RWPE1 (cell line): Measurements from ENCODE around the gene HSD11B1L.

Experiments
- CTCF ChIA-PET: fragments of 350-600 bp; sonication (Branson Sonifier 250); formaldehyde crosslinking; extraction: SDS; loops from one replicate; lab custom pipeline; 2021; lab: Yijun Ruan, JAX
- POLR2A ChIA-PET: fragments of 400-600 bp; formaldehyde crosslinking; extraction: SDS; loops from one replicate; lab custom pipeline; 2020; ENCODE audit warnings: antibody characterized with exemption; ENCODE audit not compliant: low non-redundant PET; lab: Yijun Ruan, JAX
- DNase-seq: peaks from one replicate; pipeline ENCODE4 v3.0.0; 2012; ENCODE audit warnings: low spot score
- H3K27ac ChIP-seq: fragments of 450-650 bp; 2 replicates; pipeline ENCODE4 v1.5.1; 2017
- CTCF ChIP-seq: fragments of 450-650 bp; conservative IDR thresholded peaks from 2 replicates; pipeline ENCODE4 v1.5.1; 2017; ENCODE audit warnings: low read depth, mild to moderate bottlenecking

HSD11B1L gene

GRCh38 chr19:5677580-5677979, 3.2 kb upstream of the HSD11B1L start:
- peak overlapping the region; percentile 2; the same call in 1 of the 2 replicates for H3K27ac ChIP-seq
- no peak for DNase-seq
- ChIA-PET CTCF (interaction anchor here (0.6 kb wide), 1 partner anchor 96 kb away, joined by 7 read pairs; no protein-coding TSS in a partner anchor), POLR2A (no interaction called here)
- TF ChIP-seq CTCF: no peak

GRCh38 chr19:5678071-5678718, 2.6 kb upstream of the HSD11B1L start:
- no peak for DNase-seq
- ChIA-PET POLR2A (no interaction called here), CTCF (interaction anchor here (0.6 kb wide), 1 partner anchor 96 kb away, joined by 7 read pairs; no protein-coding TSS in a partner anchor)
- TF ChIP-seq CTCF: no peak
- H3K27ac ChIP-seq: peak overlapping the region; percentile 2; the same call in 1 of the 2 replicates

GRCh38 chr19:5679289-5680083, 1.3 kb upstream of the HSD11B1L start:
- peak overlapping the region; percentile 91 for H3K27ac ChIP-seq
- no peak for TF ChIP-seq CTCF
- no peak for DNase-seq
- ChIA-PET POLR2A (interaction anchor here (0.6 kb wide), 1 partner anchor 12 kb away, joined by 3 read pairs; no protein-coding TSS in a partner anchor), CTCF (interaction anchor here (0.6 to 1.1 kb wide), 3 partner anchors 9 to 932 kb away, joined by 3 to 5 read pairs (median 3); no protein-coding TSS in a partner anchor)

- no peak for TF ChIP-seq CTCF
- DNase-seq: no peak
- peak overlapping the region; percentile 91 for H3K27ac ChIP-seq
- CTCF ChIA-PET: interaction anchor here (0.6 to 1.1 kb wide), 2 partner anchors 14 to 931 kb away, joined by 3 to 5 read pairs; no protein-coding TSS in a partner anchor
- POLR2A ChIA-PET: interaction anchor here (0.6 kb wide), 1 partner anchor 11 kb away, joined by 3 read pairs; no protein-coding TSS in a partner anchor
Measured at GRCh38 chr19:5680084-5680436, 767 bp upstream of the HSD11B1L start.

GRCh38 chr19:5681391-5682106, 722 bp downstream of the HSD11B1L start:
- TF ChIP-seq CTCF: no peak
- no peak for DNase-seq
- H3K27ac ChIP-seq: peak overlapping the region; percentile 91
- CTCF ChIA-PET: no interaction called here
- POLR2A ChIA-PET: no interaction called here

DNA sequence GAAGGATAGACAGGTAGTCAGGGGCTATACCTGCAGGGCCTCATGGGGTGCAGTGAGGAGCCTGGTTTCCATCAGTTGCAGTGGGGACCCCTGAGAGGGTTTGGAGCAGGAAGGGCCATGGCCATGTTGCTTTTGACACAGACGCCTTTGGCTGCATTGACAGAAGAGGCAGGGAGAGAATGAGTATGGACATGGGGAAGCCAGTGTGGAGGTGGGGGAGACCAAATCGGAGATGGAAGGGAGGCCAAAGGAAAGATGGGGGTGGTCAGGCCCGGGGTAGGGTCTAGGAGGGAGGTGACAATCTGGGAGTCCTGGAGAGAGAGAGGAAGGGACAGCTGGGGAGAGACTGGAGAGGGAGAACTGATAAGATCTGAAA, 1.3 kb downstream of the HSD11B1L start:
- CTCF ChIA-PET: no interaction called here
- DNase-seq: no peak
- POLR2A ChIA-PET: no interaction called here
- no peak overlapping the region; the same call in 1 of the 2 replicates for H3K27ac ChIP-seq
- no peak for TF ChIP-seq CTCF
